ENCODE data around the gene POFUT2. TPM values are rescaled to one million over a fixed set of nuclear protein-coding genes. Genes with fewer than 3 reads are reported as not detected.

POFUT2 gene
- total RNA-seq, 1 experiment from 2014 or later: 28.2 TPM

GRCh38 chr21:45250914-45251634, 36.6 kb downstream of the POFUT2 start:
- H3F3A ChIP-seq (ENCODE audit: low read length, unreplicated experiment): no peaks in the 10 kb centered on the region
- no peak for DNase-seq
- H3K79me2 ChIP-seq (ENCODE audit: low read length): no peaks in the 10 kb centered on the region
- TF ChIP-seq EZH2 (IDR thresholded peaks at IDR 0.05; ENCODE audit: low read length, unreplicated experiment) (no peak), CTCF (conservative IDR thresholded peaks at IDR 0.05; ENCODE audit: low read depth, low read length) (no peak), EZH2phosphoT487 (IDR thresholded peaks at IDR 0.05; ENCODE audit: borderline replicate concordance, low read length) (no peak)
- POLR2A ChIA-PET (ENCODE audit: unreplicated experiment): no interaction called here
- no peak overlapping the region for H3K9ac ChIP-seq (ENCODE audit: low read length)
- H3K36me3 ChIP-seq (ENCODE audit: low read depth, low read length): no peaks in the 10 kb centered on the region
- no peaks in the 10 kb centered on the region for H3K9me3 ChIP-seq (ENCODE audit: low read length)
- no TSS peak for BruUV-seq (replicated peaks)
- H3K27me3 ChIP-seq (ENCODE audit: low read length): 0 out of 2 replicates have a peak, but pooled peaks cover 8% of the 10 kb centered on the region
- H3K27ac ChIP-seq (ENCODE audit: low read length): no peak overlapping the region
- H3K4me1 ChIP-seq (ENCODE audit: insufficient read depth, low read length): peaks cover 25% of the 10 kb centered on the region
- CTCF ChIA-PET: no interaction called here
- no peak overlapping the region for H3K4me2 ChIP-seq (ENCODE audit: low read length)
- no peak overlapping the region for H3K4me3 ChIP-seq (ENCODE audit: low read length)
- H3K9me2 ChIP-seq (replicated peaks; ENCODE audit: low read length): no peaks in the 10 kb centered on the region
- H4K20me1 ChIP-seq (ENCODE audit: low read length): no peaks in the 10 kb centered on the region
- H2AFZ ChIP-seq (ENCODE audit: low read length): no peak overlapping the region
- intact Hi-C loops (cut with micrococcal nuclease): no loop called here
- ATAC-seq: no peak

GRCh38 chr21:45250272-45250671, 37.4 kb downstream of the POFUT2 start:
- H3K36me3 ChIP-seq (ENCODE audit: low read depth, low read length): no peaks in the 10 kb centered on the region
- no TSS peak for BruUV-seq (replicated peaks)
- no peak overlapping the region for H3K9ac ChIP-seq (ENCODE audit: low read length)
- DNase-seq: no peak
- peaks cover 25% of the 10 kb centered on the region for H3K4me1 ChIP-seq (ENCODE audit: insufficient read depth, low read length)
- no peaks in the 10 kb centered on the region for H4K20me1 ChIP-seq (ENCODE audit: low read length)
- no peaks in the 10 kb centered on the region for H3F3A ChIP-seq (ENCODE audit: low read length, unreplicated experiment)
- no peak overlapping the region for H2AFZ ChIP-seq (ENCODE audit: low read length)
- H3K9me3 ChIP-seq (ENCODE audit: low read length): no peaks in the 10 kb centered on the region
- no peak overlapping the region for H3K27ac ChIP-seq (ENCODE audit: low read length)
- ChIA-PET POLR2A (ENCODE audit: unreplicated experiment) (no interaction called here), CTCF (no interaction called here)
- H3K27me3 ChIP-seq (ENCODE audit: low read length): 0 out of 2 replicates have a peak, but pooled peaks cover 8% of the 10 kb centered on the region
- no peaks in the 10 kb centered on the region for H3K9me2 ChIP-seq (replicated peaks; ENCODE audit: low read length)
- TF ChIP-seq EZH2phosphoT487 (IDR thresholded peaks at IDR 0.05; ENCODE audit: borderline replicate concordance, low read length) (no peak), EZH2 (IDR thresholded peaks at IDR 0.05; ENCODE audit: low read length, unreplicated experiment) (no peak), CTCF (conservative IDR thresholded peaks at IDR 0.05; ENCODE audit: low read depth, low read length) (no peak)
- no peak overlapping the region for H3K4me2 ChIP-seq (ENCODE audit: low read length)
- H3K4me3 ChIP-seq (ENCODE audit: low read length): no peak overlapping the region
- intact Hi-C loops (cut with micrococcal nuclease): no loop called here
- ATAC-seq: no peak
- H3K79me2 ChIP-seq (ENCODE audit: low read length): no peaks in the 10 kb centered on the region

GRCh38 chr21:45249626-45250025, 38.1 kb downstream of the POFUT2 start:
- DNase-seq (no peak), ATAC-seq (no peak)
- H3K4me3 ChIP-seq (ENCODE audit: low read length): no peak overlapping the region
- no peaks in the 10 kb centered on the region for H3K9me2 ChIP-seq (replicated peaks; ENCODE audit: low read length)
- ChIA-PET POLR2A (ENCODE audit: unreplicated experiment) (no interaction called here), CTCF (no interaction called here)
- intact Hi-C loops (cut with micrococcal nuclease): no loop called here
- no peak overlapping the region for H3K4me2 ChIP-seq (ENCODE audit: low read length)
- H3K9ac ChIP-seq (ENCODE audit: low read length): no peak overlapping the region
- no TSS peak for BruUV-seq (replicated peaks)
- peaks cover 20% of the 10 kb centered on the region for H3K4me1 ChIP-seq (ENCODE audit: insufficient read depth, low read length)
- no peaks in the 10 kb centered on the region for H3K36me3 ChIP-seq (ENCODE audit: low read depth, low read length)
- H4K20me1 ChIP-seq (ENCODE audit: low read length): no peaks in the 10 kb centered on the region
- no peak overlapping the region for H2AFZ ChIP-seq (ENCODE audit: low read length)
- TF ChIP-seq CTCF (conservative IDR thresholded peaks at IDR 0.05; ENCODE audit: low read depth, low read length) (no peak), EZH2 (IDR thresholded peaks at IDR 0.05; ENCODE audit: low read length, unreplicated experiment) (no peak), EZH2phosphoT487 (IDR thresholded peaks at IDR 0.05; ENCODE audit: borderline replicate concordance, low read length) (no peak)
- H3K27me3 ChIP-seq (ENCODE audit: low read length): 0 out of 2 replicates have a peak, but pooled peaks cover 4% of the 10 kb centered on the region
- no peaks in the 10 kb centered on the region for H3K9me3 ChIP-seq (ENCODE audit: low read length)
- no peaks in the 10 kb centered on the region for H3K79me2 ChIP-seq (ENCODE audit: low read length)
- H3K27ac ChIP-seq (ENCODE audit: low read length): no peak overlapping the region
- no peaks in the 10 kb centered on the region for H3F3A ChIP-seq (ENCODE audit: low read length, unreplicated experiment)

Data from PC-3 (cell line).